Nephron (organoid): ENCODE results near the gene PRSS33.

Experiments used
- H3K27ac Mint-ChIP-seq, 3 experiments: 2 replicates each; pipeline ENCODE4 v1.8.0; 2020; ENCODE audit warnings: mixed read lengths in 3 of 3, mild to moderate bottlenecking in 2 of 3, moderate library complexity in 1 of 3
- H3K27me3 Mint-ChIP-seq: 2 replicates; pipeline ENCODE4 v1.8.0; 2021; ENCODE audit warnings: low read depth, mild to moderate bottlenecking, moderate library complexity, mixed read lengths
- H3K36me3 Mint-ChIP-seq: 2 replicates; pipeline ENCODE4 v1.8.0; 2020; ENCODE audit warnings: low read depth, mixed read lengths
- H3K4me1 Mint-ChIP-seq: 2 replicates; pipeline ENCODE4 v1.8.0; 2020; ENCODE audit warnings: mixed read lengths
- H3K4me3 Mint-ChIP-seq, 3 experiments: 2 replicates each; pipeline ENCODE4 v1.8.0; 2020; ENCODE audit warnings: mild to moderate bottlenecking in 3 of 3, mixed read lengths in 3 of 3, moderate library complexity in 2 of 3
- H3K9me3 Mint-ChIP-seq: 2 replicates; pipeline ENCODE4 v1.8.0; 2020; ENCODE audit warnings: mixed read lengths
- TF ChIP-seq, protein P1 (sequence below), 3 experiments: fragments of 200-600 bp; sonication (generic); IDR thresholded peaks; one replicate each; pipeline ENCODE4 v1.5.0; 2021; ENCODE audit warnings: antibody characterized with exemption in 3 of 3; ENCODE audit not compliant: unreplicated experiment in 3 of 3

The PRSS33 gene, protein sequence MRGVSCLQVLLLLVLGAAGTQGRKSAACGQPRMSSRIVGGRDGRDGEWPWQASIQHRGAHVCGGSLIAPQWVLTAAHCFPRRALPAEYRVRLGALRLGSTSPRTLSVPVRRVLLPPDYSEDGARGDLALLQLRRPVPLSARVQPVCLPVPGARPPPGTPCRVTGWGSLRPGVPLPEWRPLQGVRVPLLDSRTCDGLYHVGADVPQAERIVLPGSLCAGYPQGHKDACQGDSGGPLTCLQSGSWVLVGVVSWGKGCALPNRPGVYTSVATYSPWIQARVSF

DNA sequence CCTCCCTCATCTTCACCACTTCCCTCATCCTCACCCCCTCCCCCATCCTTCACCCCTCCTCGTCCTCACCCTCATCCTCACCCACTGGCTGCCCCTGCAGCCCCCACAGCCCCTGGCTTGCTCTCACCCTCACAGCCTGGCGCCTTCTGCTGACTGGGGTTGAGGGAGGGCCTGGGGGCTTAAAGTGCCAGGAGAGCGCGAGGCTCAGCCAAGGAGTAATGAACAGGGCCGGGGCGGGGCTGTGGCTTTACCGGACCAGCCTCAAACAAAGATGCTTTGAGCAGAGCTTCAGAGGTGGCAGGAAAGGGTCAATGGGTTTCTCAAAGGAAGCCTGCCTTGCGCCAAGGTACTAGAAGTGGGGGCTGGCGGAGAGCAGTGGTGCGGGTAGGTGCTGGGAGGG lies at the start of gene PRSS33:
Gene PRSS33, minus strand, starts transcription at position 155 of the 400 bp plus-strand sequence. CDS start 1,013 bp downstream, outside the sequence.
- Mint-ChIP-seq H3K4me1 (no peaks in the 10 kb centered on the region), H3K9me3 (no peaks in the 10 kb centered on the region), H3K36me3 (no peaks in the 10 kb centered on the region), H3K4me3 (no peak within 1 kb of the TSS), H3K27me3 (peaks cover 25% of the 10 kb centered on the region), H3K27ac (no peak within 1 kb of the TSS)
- TF ChIP-seq, protein P1, sequence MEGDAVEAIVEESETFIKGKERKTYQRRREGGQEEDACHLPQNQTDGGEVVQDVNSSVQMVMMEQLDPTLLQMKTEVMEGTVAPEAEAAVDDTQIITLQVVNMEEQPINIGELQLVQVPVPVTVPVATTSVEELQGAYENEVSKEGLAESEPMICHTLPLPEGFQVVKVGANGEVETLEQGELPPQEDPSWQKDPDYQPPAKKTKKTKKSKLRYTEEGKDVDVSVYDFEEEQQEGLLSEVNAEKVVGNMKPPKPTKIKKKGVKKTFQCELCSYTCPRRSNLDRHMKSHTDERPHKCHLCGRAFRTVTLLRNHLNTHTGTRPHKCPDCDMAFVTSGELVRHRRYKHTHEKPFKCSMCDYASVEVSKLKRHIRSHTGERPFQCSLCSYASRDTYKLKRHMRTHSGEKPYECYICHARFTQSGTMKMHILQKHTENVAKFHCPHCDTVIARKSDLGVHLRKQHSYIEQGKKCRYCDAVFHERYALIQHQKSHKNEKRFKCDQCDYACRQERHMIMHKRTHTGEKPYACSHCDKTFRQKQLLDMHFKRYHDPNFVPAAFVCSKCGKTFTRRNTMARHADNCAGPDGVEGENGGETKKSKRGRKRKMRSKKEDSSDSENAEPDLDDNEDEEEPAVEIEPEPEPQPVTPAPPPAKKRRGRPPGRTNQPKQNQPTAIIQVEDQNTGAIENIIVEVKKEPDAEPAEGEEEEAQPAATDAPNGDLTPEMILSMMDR (IDR thresholded peaks at IDR 0.05; ENCODE audit: unreplicated experiment in 3 of 3), result no peak

DNA sequence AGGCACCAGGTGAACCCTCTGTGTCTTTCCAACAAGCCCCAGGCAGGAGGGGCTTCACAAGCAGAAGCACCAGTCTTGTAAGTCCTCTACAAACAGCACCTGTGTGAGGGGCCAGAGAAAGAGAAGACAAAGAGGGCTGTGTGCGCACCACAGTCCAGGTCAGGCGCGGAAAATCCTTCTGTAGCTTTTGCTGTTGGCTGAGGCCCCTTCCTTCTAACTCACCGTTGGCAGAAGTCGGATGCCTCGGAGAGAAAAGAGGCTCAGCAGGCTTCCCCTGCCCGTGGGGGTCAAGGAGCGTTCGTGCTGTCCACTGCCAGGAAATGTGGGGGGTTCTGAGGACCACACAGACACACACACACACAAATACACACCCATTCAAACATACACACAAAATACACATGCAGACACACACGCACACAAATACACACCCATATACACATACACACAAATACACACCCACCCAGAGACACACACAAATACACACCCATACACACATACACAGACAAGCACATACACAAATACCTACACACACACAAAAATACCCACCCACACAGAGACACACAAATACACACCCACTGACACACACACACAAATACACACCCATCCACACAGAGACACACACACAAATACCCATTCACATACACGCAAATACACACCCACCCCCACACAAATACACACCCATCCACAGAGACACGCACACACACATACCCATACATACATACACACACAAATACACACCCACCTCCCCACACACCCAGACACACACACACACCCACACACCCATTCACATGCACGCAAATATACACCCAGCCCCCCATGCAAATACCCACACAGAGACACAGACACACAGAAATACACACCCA lies 49.5 kb upstream of the PRSS33 start:
- Mint-ChIP-seq H3K27ac (peak overlapping the region in 1 of 3 experiments; percentile 4), H3K9me3 (no peaks in the 10 kb centered on the region), H3K4me1 (no peaks in the 10 kb centered on the region), H3K27me3 (peaks cover 40% of the 10 kb centered on the region), H3K36me3 (no peaks in the 10 kb centered on the region), H3K4me3 (no peak overlapping the region)
- TF ChIP-seq, protein P1 (IDR thresholded peaks at IDR 0.05; ENCODE audit: unreplicated experiment in 3 of 3), result no peak

DNA sequence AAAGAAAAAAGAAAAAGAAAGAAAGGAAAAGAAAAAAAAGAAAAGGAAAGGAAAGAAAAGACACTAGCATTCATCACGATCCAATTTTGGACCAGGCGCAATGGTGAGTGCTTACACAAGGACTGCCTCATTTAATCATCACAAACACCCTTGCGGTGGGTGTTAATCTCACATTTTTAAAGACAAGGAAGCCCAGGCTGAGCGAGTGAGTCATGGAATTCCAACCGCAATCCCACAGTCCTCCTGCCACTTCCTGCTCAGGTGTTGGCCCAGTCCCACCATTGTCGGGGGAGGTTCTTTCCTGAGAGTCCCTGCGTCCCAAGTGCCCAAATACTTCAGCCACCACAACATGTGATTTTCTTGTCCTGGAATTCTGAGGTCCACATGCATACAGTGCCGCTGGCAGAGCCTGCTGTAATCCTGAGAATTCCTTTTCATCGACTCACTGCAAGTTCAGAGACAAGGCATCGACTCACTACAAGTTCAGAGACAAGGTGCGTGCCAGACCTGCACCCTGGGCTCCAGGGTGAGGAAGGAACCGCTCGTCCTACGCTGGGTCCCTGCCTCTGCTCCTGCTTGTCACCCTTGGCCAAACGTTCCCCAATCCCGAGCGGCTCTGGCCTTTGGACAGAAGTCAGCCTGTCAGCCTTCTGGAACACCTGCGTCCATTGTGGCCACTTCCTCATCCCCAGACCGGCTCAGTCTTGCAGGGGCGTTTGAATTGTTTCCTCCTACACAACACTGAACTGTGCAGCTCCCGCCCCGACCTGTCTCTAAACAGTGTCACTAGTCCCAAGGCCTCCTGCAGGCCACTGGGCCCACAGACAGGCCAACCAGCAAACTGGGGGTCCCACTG lies 48.5 kb upstream of the PRSS33 start:
- TF ChIP-seq, protein P1 (IDR thresholded peaks at IDR 0.05; ENCODE audit: unreplicated experiment in 3 of 3), result no peak

DNA sequence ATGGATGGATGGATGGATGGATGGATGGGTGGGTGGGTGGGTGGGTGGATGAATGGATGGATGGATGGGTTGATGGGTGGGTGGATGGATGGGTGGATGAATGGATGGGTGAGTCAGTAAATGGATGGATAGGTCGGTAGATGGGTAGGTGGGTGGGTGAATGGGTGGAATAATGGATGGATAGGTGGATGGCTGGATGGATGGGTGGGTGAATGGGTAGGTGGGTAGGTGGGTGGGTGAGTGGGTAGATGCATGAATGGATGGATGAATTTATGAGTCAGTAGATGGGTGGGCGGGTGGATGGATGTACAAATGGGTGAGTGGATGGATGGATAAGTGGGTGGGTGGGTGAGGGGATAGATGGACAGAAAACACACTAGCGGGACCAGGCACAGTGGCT lies 47.6 kb upstream of the PRSS33 start:
- no peaks in the 10 kb centered on the region for H3K4me1 Mint-ChIP-seq
- H3K27ac Mint-ChIP-seq, result no peak overlapping the region
- H3K9me3 Mint-ChIP-seq, result no peaks in the 10 kb centered on the region
- H3K36me3 Mint-ChIP-seq, result no peaks in the 10 kb centered on the region
- no peak overlapping the region for H3K4me3 Mint-ChIP-seq
- TF ChIP-seq, protein P1 (IDR thresholded peaks at IDR 0.05; ENCODE audit: unreplicated experiment in 3 of 3), result no peak
- peaks cover 36% of the 10 kb centered on the region for H3K27me3 Mint-ChIP-seq

More for the DNA sequence above, 48.5 kb upstream of the PRSS33 start:
- no peak overlapping the region for H3K27ac Mint-ChIP-seq
- no peaks in the 10 kb centered on the region for H3K4me1 Mint-ChIP-seq
- no peak overlapping the region for H3K4me3 Mint-ChIP-seq
- H3K9me3 Mint-ChIP-seq, result no peaks in the 10 kb centered on the region
- H3K27me3 Mint-ChIP-seq, result peaks cover 40% of the 10 kb centered on the region
- H3K36me3 Mint-ChIP-seq, result no peaks in the 10 kb centered on the region

DNA sequence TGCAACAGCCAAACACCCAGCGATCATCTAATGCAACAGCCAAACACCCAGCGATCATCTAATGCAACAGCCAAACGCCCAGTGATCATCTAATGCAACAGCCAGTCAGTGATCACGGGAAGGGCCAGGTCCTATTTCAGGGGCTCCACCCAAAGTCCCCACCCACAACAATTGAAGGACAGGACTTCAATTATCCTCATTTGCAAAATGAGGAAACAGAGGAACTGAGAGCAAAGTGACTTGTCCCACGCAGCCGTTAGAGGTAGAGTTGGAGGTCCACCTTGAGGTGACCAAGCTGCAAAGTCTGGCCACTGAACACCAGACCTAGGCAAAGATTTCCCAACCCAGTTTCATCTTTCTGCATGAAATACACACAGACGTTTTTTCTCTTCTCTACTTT lies 46.4 kb upstream of the PRSS33 start:
- H3K36me3 Mint-ChIP-seq, result no peaks in the 10 kb centered on the region
- no peaks in the 10 kb centered on the region for H3K9me3 Mint-ChIP-seq
- no peak overlapping the region for H3K27ac Mint-ChIP-seq
- no peak overlapping the region for H3K4me3 Mint-ChIP-seq
- no peaks in the 10 kb centered on the region for H3K4me1 Mint-ChIP-seq
- peaks cover 31% of the 10 kb centered on the region for H3K27me3 Mint-ChIP-seq
- TF ChIP-seq, protein P1 (IDR thresholded peaks at IDR 0.05; ENCODE audit: unreplicated experiment in 3 of 3), result no peak
